GM19397 (cell line): ENCODE measurements around the gene CHRM2.

Experiments
- ATAC-seq: cut with Tn5 transposase; IDR thresholded peaks from one replicate; pipeline ENCODE4 v1.9.1; 2021; ENCODE audit warnings: mild to moderate bottlenecking, moderate library complexity; ENCODE audit not compliant: unreplicated experiment

Gene CHRM2

DNA sequence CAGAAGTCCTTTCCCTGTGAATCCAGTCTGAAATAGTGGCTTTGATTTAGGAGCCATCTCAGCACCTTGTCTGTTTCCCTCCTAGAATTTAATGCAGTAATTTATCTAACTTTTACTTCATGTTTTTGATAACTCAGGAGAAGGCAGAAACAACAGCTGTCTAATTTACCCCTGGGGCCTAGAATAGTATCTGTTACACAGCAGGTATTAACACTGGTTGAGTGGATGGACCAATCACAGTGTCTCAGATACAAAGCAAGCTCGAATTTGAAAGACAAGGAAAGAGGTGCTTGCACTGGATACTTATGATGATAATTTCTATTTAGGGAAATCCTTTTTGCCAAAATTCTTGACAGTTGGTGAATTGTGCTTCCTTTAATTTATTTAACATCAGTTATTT lies 23.4 kb downstream of the CHRM2 start:
- no peak for ATAC-seq

DNA sequence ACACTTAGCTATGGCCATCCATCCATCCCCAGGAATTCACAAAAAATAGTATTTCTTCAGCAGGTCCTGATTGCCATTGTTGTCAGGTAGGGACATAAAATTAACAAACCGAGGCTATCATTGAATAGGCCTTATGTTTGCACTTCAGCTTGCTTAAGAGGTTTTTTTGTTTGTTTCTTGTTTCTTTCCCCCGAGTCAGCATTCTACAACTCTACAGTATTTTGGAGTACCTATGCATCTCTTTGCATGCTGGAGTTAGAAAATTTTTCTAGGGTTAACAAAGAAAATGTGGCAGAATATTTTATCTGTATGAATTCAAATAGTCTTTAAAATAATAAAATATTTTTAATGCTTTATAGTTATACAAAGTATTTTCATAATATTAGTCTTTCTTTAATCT lies 26.3 kb downstream of the CHRM2 start:
- no peak for ATAC-seq

DNA sequence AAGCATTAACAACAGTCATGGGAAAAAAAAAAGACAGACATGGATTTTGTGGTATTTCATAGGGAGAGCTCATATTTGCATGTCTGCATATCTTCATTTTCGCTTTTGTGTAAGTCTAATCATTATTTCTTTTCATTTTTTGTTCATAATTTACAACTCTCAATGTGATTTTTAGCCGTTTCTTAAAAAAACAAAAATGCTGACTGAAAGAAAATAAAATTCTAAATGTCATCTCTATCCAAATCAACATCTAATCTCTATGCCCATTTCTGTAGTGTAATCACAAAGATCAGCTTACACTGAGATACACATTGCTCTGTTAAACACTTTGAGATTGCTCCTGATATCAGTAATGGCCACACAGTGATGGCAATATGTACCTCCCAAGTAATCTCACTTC lies 29.2 kb downstream of the CHRM2 start:
- ATAC-seq = no peak

DNA sequence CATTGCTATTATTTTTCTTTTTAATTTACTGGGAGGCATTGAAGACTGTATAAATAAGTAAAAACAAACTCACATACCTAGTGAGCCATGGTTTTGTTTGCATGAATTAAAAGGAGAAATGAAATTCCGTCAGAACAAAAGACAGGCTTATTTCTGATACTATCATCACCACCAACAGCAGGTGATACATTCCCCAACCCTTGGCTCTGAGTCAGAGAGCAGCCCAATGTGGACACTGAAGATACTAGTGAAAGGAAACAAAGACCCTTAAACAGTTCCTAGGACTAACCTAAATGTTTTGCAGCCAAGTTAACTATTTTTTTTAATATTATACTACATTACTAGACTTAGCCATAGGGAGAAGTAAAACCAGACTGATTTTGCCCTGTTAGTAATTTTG lies 31.6 kb downstream of the CHRM2 start:
- no peak for ATAC-seq

DNA sequence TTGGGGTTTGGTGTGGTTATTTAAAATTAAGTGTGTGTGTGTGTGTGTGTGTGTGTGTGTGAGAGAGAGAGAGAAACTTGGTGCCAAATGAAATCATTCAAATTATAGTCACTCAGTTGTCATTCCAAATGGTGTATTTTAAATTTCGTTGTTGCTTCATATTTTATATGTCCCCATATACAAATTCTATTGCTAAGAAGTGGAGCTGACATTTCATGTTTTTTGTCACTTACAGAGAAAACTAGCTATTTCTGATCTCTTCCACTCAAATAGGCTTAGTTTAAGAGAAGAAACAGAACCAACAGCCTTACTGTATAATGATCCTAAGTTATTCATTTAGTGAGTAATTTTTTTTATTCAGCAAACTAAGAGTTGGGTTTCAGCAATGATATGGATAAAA lies 42.3 kb downstream of the CHRM2 start:
- ATAC-seq = no peak

DNA sequence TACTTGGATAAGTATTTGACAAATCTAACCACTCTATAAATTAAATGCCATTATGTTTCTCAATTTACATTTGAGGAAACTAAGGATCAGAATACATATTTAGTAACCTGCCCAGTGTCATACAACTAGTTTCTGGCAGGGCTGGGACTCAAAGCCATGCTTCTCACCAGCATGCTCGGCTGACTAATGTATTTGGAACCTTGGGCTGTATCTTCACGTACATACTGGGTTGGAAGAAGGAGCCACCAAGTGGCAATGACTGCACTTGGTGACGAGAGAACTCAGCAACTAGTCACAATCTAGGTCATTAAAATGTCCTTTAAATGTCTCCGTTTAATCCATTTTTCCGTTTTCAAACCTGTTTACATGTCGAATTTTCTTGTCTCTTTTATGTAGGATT lies 42.9 kb downstream of the CHRM2 start:
- ATAC-seq = no peak

DNA sequence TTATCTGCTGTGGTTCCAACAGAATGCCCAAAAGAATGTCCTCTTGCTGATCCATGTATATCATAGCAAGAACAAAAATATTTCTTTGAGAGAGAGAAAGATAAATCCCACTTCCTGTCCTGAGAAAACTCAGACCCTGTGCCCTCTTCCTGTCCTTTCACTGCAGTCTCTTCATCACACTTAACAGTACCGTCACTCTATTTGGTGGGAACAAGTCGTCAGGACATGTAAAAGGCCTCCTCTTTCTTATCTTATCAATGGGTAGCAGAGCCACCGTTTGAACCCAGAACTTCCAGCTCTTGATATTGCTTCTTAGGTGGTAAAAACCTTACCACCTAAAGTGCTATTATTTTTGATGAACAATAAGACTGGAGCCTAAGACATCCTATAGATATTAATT lies 43.9 kb downstream of the CHRM2 start:
- ATAC-seq = no peak

DNA sequence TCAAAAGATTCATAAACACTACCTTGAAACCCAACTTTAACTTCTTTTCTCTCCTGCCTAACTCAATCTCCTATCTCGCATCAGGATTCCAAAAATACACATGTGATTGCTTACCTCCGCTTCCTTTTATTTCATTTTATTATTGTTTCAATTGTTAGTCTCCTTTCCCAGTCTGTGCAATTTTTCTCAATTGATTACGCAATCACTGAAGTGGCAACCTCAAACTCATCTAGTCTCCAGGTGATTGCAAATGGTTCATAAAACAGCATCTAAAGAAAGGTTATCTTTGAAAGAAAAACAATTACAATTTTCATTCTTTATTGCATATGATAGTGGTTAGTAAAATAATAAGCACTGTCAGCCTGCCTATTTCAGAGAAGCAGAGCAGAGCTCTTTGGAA lies 45.6 kb downstream of the CHRM2 start:
- ATAC-seq = no peak

DNA sequence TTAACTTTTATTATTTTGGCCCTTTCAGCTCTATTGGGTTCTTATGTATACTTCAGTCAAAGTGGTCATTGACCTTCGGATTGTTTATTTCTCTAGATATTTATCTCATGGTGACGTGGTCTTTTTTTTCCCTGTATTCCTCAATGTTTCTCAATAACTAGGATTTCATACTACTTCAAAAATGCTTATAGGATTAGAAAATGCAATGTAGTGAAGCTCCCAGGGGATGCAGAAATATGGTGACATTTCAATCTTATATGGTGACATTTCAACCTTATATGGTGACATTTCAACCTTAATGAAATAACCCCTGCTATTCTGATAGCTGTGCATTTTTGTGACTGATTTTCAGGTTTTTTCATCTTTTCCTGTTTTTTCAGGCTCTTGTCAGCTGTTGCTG lies 51.4 kb downstream of the CHRM2 start:
- ATAC-seq = no peak

DNA sequence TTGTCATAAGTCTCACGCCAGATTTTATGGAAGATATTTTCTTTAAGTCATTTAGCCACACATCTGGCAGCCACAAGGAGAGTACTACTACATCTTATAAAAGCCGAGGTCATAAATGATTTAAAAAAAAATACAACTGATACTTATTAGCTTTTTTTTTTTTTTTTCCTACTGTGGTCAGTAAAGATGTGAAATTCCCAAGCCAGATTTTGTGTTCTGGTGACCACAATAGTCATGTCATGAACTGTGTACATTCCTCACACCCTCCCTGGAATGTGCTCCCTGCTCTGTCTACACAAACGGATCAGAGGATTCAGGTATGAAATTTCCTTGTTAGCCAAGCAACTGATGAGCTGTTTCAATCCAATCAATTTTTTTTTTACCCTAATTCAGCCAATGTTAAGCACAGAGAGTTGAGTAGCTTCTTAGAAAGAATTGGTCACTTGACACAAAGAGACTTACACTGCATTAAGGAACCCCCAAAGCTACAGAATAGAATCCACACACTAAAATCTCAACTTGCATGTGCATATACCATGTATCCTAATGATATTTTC lies 54.7 kb downstream of the CHRM2 start:
- no peak for ATAC-seq

DNA sequence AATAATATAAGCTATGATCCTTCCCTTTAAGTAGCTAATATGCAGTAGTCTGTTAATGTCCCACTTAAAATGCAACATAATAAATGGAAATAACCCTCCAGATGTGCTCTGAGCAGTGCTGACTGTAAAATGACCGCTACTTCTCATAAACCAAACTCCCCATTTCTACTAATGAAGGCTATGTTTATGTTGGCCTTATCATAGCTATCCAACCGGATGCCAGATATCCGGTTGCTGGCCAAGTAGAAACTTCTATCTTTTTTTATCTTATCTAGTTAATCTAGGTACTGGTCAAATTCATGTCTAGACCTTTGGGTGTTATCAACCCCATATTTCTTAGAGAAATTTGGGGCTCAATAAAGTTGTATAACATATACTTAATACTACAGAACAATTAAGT lies 56.6 kb downstream of the CHRM2 start:
- no peak for ATAC-seq

DNA sequence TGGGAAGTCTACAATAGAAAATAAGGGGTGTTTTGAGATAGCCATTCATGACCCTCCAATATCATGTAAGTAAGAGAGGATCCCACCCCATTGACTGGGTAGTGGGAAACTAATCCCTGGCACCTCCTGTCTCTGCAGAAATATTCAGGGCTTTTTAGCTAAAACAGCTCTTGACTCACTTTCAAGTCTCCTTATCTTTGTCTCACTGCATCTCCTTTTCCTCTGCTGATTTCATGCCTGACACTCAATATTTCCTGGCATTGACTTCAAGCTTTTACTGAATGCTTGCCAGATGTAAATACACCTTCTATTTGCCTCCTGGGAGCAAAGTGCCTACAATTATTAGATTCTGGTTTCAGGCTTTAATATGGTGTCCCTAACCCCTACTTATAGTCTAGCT lies 57.1 kb downstream of the CHRM2 start:
- no peak for ATAC-seq

DNA sequence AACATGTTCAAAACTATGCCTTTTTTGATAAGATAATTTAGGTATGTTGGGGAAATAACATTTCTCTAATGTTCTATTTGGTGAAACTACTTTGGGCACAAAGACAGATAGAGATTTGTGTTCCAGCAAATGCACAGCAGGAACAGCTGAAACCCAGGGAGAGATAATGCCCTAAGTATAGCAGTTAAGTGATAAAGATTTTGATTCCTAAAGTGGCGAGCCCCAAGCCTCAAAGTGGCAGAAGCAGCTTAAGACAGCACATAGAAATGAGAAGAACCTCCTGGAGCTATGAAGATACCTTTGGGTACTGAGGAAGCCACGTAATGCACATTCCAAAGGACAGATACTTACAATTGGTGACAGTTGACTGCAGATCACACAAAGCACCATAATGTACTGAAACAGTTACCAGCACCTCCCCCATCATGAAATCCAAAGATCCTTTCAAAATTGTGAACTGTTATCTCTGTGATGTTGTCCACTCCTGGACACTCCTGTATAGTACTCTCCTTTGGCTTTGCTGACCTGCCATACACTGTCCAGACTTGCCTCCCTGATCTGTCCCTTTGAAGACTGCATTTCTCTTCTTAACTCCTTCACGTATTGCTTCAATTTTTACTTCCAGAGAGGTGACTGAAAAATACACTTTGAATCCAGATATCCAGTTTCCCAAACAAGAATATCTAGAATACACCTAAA lies 62.9 kb downstream of the CHRM2 start:
- ATAC-seq = no peak

DNA sequence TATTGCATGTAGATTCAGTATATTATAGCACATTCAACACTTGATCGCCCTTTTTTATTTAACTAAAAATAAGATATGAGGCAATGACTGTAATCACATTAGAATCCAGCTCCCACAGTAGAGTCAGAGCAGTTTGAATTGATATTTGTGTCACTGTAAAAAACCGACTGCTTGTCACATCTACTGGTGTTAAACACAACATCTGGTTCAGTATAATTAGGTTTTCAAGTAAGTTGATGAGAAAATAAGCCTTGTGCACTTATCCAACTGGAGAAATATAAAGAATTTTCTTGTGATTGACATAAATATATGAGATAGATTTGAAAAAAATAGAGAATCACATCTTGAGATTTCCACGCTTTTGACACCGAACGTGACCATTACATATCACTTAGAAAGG lies 69.0 kb downstream of the CHRM2 start:
- no peak for ATAC-seq

DNA sequence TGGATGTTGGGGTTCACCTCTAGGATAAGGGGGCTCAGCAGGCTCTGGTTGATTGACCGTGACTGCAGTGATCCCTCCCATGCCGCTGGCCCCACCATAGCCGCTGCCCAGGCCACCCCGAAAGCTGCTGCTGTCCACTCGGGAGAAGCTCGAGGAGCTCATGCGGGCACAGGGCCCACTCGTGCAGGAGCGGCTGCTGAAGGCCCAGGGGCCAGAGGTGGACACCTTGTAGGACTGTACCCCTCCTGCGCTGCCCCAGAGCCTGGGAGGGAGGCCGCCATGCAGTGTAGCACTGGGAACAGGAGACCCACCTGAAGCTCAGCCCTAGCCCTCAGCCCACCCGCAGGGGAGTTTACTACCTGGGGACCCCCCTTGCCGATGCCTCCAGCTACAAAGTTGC lies 70.0 kb downstream of the CHRM2 start:
- ATAC-seq = no peak

DNA sequence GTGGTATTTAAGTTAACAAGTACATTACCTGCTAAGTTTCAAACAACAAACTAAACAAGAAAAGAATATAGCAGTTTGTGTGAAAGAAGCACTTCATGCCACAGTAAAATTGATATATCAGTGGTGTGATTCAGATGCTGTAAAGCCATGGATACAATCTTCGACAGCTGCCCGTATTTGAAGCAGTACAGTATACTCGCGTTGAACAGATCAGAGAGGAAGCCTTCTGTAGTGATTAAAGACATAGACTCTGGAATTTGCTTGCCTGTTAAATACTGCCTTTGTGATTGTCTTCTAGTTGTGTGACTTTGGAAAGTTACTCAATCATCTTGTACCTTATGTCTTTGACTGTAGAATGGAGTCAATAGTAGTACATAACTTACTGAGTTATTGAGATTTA lies 71.7 kb downstream of the CHRM2 start:
- no peak for ATAC-seq

DNA sequence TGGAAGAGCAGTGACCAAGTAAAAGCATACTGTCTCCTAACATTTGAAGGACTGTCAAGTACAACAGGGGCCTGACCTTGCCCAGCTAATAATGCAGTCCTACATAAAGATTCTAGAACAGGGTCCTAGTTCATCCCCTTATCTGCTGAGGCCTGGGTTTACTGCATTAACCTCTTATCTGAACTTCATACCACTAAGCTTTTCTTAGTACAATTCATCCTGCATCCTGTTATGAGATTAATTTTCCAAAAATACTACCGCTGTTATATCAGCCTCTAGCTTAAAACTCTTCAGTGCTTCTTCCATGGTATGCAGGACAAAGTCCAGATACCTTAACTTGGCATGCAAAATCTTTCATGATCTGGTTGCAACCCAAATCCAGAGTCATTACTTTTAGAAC lies 72.5 kb downstream of the CHRM2 start:
- ATAC-seq = no peak

DNA sequence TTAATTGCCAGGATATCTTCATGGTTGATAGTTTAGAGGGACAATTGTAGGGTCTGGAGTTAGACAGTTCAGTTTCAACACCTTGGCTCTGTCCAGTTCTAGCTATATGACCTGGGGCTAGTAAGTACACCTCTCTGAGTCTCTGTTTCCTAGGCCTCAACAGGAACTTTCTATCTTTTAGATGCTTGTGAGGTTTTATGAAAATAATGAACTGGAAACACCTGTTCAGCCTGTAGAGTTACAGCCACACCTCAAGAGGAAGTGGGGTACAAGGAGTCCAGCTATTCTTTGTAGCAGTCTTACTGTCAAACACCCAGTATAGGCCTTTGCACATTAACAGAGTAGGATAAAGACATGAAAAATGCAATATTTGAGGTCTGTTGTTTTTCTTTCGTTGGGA lies 73.4 kb downstream of the CHRM2 start:
- no peak for ATAC-seq

DNA sequence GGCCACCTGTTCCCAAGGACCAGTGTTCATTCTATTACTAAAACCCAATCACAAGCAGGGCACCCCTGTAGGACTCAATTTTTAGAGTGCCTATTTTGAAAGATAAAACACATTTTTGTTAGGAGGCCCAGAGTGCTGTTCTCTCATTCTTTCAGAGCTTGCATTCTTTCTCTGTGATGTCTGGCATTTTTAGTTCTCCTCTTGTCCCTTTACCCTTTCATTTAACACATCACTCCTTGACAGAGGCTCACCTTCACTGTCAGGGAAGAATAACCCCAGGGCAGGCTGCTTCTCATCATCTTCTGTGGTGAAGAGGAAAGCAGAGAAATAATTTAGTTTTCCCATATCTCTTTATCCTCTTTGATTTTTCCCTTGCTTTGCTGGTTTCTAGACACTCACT lies 73.9 kb downstream of the CHRM2 start:
- ATAC-seq = no peak

DNA sequence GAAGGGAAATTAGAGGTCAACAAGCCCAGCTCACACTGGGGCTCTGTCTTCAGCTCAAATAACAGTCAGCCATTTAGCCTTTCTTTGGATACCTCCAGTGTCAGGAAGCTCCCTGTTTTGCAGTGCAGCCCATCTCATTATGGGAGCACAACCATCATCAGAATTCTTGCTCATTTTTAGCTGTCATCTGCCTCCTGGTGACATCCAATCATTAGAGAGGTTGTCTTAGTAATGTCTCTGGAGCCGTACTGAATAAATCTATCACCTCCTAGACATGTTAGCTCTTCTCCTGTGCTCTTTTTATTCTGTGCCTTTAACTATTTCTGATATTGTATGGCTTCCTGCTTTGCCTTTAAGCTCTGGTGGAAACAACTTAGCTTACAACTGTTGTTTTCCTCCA lies 74.5 kb downstream of the CHRM2 start:
- no peak for ATAC-seq

DNA sequence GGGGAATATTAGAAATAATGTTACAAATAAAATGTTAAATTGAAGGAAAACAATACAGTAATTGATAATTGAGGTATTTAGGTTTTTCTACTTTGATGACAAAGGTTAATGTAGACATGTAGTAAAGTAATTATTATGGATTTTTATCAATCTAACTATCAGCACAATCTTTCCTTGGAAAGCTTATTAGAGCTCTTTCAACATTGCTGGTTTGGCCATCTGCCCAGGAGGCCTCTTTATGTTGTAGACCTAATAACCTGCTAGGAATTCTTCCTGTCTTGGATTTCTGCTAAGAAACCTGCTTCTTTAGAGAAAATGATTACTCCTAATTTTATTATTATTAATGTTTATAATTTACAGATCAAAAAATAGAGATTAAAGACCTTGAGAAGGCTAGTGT lies 78.9 kb downstream of the CHRM2 start:
- ATAC-seq = no peak

DNA sequence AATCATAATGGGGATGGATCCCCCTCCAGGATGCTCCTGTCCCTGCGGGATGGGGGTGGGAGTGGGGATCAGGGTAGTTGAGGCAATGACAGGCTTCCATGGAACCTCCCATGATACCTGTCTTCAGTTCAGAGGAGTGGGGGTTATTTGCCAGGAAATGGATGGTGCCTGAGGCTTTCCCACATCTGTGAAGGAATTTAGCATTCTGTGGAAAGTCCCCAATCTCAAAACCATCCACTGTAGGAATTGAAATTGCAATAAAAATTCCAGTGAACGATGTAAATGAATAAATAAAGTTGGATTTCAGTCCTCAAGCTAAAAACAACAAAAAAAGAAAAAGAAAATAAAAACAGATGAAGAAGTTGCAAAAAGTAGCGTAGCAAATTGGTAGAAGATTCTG lies 81.9 kb downstream of the CHRM2 start:
- no peak for ATAC-seq

DNA sequence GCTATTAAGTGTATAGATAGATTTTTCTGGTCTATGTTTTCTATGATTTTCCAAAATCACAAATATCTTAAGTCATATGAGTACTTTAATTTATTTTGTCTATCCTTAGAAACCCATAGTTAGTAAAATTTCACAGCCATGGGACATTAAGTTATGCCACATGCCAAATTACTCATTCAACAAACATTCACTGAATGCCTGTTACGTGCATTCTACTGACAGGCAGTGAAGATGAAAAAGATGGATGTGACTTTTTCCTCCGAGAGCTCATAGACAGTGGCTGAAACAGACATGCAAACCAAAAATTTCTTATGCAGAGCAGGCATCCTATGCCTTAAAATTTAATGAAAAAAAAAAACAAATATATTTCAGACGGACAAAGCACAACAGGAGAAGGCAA lies 84.9 kb downstream of the CHRM2 start:
- ATAC-seq = no peak
